Ishikawa (cell line): ENCODE data around the gene MED26.

Source experiments
- EP300 ChIP-seq: IDR thresholded peaks from 2 replicates; pipeline ENCODE4 v1.6.1; 2012; ENCODE audit warnings: borderline replicate concordance
- FOXM1 ChIP-seq: IDR thresholded peaks from 2 replicates; pipeline ENCODE4 v1.6.1; 2012; ENCODE audit warnings: low read depth, borderline replicate concordance
- RAD21 ChIP-seq: IDR thresholded peaks from 2 replicates; pipeline ENCODE4 v1.6.1; 2012; ENCODE audit warnings: low read depth
- YY1 ChIP-seq: IDR thresholded peaks from 2 replicates; pipeline ENCODE4 v1.6.1; 2012; ENCODE audit warnings: low read depth
- TF ChIP-seq, protein P1 (sequence below): IDR thresholded peaks from 2 replicates; pipeline ENCODE4 v1.6.1; 2012

GRCh38 chr19:16620584-16620983, 7.4 kb downstream of the MED26 start:
- TF ChIP-seq, protein P1, sequence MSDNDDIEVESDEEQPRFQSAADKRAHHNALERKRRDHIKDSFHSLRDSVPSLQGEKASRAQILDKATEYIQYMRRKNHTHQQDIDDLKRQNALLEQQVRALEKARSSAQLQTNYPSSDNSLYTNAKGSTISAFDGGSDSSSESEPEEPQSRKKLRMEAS = no peak
- TF ChIP-seq FOXM1 (no peak), YY1 (no peak), EP300 (no peak), RAD21 (no peak)
